ENCODE results near the gene LBR.
"Not testable (repeated sequence)": the region's sequence is repeated elsewhere in the genome, so short reads cannot be mapped to it uniquely, and the experiment has no call there.

GRCh38 chr1:225386860-225387259 lies 41.0 kb downstream of the LBR start:
- TF ChIP-seq CTCF, POLR2A (IDR thresholded peaks at IDR 0.05): not testable (repeated sequence)

Data from heart left ventricle (tissue), 13 donors.